Activated CD8-positive, alpha-beta T cell treated with anti-CD3 and anti-CD28 coated beads, Interleukin-2, amount 10 ng/mL, durations not matched to agents 7 days and 5 days (primary cell): ENCODE data around the gene FHIT. TPM values are rescaled to one million over a fixed set of nuclear protein-coding genes. Genes with fewer than 3 reads are reported as not detected.

Experiments used
- ATAC-seq: fragments of 150-1000 bp; cut with Tn5 transposase; one replicate; pipeline ENCODE4 v1.10.0; 2021; ENCODE audit warnings: moderate library complexity
- CTCF ChIA-PET: fragments of 350-600 bp; sonication (Branson Sonifier 250); formaldehyde crosslinking; loops from one replicate; lab custom pipeline; 2021; ENCODE audit warnings: antibody characterized with exemption; lab: Charles Lee
- POLR2A ChIA-PET: fragments of 350-600 bp; sonication (Branson Sonifier 250); formaldehyde crosslinking; loops from one replicate; lab custom pipeline; 2021; ENCODE audit warnings: antibody characterized with exemption; lab: Charles Lee
- DNase-seq: peaks from one replicate; pipeline ENCODE4 v3.0.0-alpha.2; 2020
- H3K27ac Mint-ChIP-seq: one replicate; pipeline ENCODE4 v1.8.0; 2021; ENCODE audit warnings: mild to moderate bottlenecking, mixed read lengths
- H3K27me3 Mint-ChIP-seq: one replicate; pipeline ENCODE4 v1.8.0; 2021; ENCODE audit warnings: low read depth, mixed read lengths
- H3K36me3 Mint-ChIP-seq: one replicate; pipeline ENCODE4 v1.8.0; 2021; ENCODE audit warnings: low read depth, mixed read lengths
- H3K4me1 Mint-ChIP-seq: one replicate; pipeline ENCODE4 v1.8.0; 2021; ENCODE audit warnings: low read depth, mixed read lengths
- H3K4me3 Mint-ChIP-seq: one replicate; pipeline ENCODE4 v1.8.0; 2021; ENCODE audit warnings: mild to moderate bottlenecking, mixed read lengths
- H3K9me3 Mint-ChIP-seq: one replicate; pipeline ENCODE4 v1.8.0; 2022; ENCODE audit warnings: mixed read lengths; ENCODE audit not compliant: insufficient read depth
- total RNA-seq, 2 experiments: library from RNA; stranded (reverse); gene quantifications; one replicate each; pipeline ENCODE4 v1.2.3, GENCODE V29; 2021

Gene FHIT
- total RNA-seq, 2 experiments from 2014 or later = 4.8 TPM

DNA sequence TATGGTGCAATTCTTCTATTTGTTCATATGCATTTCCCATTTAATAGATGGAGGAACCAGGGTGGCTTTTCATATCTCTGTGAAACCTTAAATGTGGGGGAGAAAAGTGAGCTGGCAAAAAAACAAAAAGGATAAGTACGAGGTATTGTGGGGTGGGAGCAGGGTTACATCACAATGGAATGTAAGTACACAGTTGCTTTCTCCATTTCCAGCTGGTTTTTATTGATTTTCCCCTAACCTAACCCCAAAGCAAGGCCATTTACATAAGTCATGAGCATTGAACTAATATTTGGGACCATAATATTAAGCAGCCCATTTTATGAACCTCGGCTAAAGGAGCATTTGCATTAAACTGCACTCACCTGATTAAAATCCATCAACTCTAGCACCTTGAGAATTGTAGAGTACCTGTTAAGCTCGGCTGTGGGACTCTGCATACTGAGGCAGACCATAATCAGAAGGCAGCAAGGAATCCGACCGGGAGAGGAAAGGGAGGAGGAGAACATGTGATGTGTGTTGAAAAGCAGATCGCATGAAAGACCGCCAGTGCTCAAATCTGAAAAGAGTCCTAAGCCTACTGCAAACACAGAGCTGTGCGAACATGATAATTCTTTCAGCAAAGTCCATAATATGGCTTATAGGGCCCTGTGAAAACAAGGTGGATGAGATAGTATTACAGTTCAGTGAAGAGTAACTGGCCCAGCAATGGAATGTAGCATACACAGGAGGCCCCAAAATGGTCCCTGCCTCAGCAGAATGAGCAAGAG is 513.4 kb downstream of the FHIT start:
- ATAC-seq = no peak
- no peaks in the 10 kb centered on the region for H3K27me3 Mint-ChIP-seq
- no peak overlapping the region for H3K4me3 Mint-ChIP-seq
- DNase-seq = no peak
- H3K36me3 Mint-ChIP-seq = no peaks in the 10 kb centered on the region
- H3K27ac Mint-ChIP-seq = no peak overlapping the region
- CTCF ChIA-PET = no interaction called here
- peaks cover 6% of the 10 kb centered on the region for H3K9me3 Mint-ChIP-seq
- POLR2A ChIA-PET = no interaction called here
- H3K4me1 Mint-ChIP-seq = no peaks in the 10 kb centered on the region

DNA sequence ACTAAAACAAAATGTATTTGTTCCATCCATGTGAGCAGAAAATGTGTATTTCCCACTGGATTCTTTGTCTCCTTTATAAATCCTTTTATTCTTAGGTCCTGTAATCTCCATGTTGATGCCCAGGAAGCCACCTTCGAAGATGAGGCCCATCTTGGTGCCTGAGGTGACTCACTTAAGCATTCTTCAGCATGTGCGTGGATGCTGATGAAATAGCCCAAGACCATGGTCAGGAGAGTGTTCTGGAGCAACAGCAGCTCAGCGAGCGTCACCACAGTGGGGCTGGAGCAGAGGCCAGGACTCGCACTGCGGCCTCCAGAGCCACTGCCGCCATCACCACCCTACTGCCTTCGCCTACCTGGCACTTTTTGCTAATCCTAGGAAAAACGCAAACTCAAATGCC is 520.9 kb downstream of the FHIT start:
- no peaks in the 10 kb centered on the region for H3K36me3 Mint-ChIP-seq
- DNase-seq = no peak
- no peaks in the 10 kb centered on the region for H3K4me1 Mint-ChIP-seq
- H3K9me3 Mint-ChIP-seq = peaks cover 14% of the 10 kb centered on the region
- ChIA-PET CTCF (no interaction called here), POLR2A (no interaction called here)
- H3K27ac Mint-ChIP-seq = no peak overlapping the region
- no peaks in the 10 kb centered on the region for H3K27me3 Mint-ChIP-seq
- no peak overlapping the region for H3K4me3 Mint-ChIP-seq
- ATAC-seq = no peak

DNA sequence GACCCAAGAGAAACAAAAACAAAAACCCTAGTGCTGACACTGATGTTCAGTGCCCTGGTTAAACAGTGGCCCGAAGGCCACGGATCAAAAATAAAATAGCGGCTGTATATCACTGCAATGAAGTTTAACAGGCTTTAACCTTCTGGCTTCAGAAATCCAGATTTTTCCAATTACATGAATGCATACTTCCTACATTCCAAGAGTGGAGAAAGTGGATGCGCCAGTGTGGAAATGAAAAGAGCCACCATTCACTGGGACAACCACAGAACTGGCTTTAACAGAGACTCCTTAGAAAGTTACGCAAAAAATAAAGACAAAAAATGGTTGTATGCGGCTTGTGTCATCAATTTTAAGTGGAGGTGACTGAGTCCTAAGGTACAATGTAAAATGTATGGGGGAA is 522.2 kb downstream of the FHIT start:
- CTCF ChIA-PET = no interaction called here
- POLR2A ChIA-PET = no interaction called here
- Mint-ChIP-seq H3K27me3 (no peaks in the 10 kb centered on the region), H3K9me3 (peaks cover 14% of the 10 kb centered on the region), H3K27ac (no peak overlapping the region), H3K4me1 (no peaks in the 10 kb centered on the region), H3K36me3 (no peaks in the 10 kb centered on the region), H3K4me3 (no peak overlapping the region)
- DNase-seq = no peak
- ATAC-seq = no peak

GRCh38 chr3:60728006-60728405 is 523.2 kb downstream of the FHIT start:
- H3K27me3 Mint-ChIP-seq = no peaks in the 10 kb centered on the region
- H3K4me3 Mint-ChIP-seq = no peak overlapping the region
- H3K9me3 Mint-ChIP-seq = peaks cover 9% of the 10 kb centered on the region

GRCh38 chr3:60720736-60721135 is 530.5 kb downstream of the FHIT start:
- ATAC-seq (no peak), DNase-seq (no peak)
- no peaks in the 10 kb centered on the region for H3K4me1 Mint-ChIP-seq
- no peak overlapping the region for H3K27ac Mint-ChIP-seq
- no peak overlapping the region for H3K4me3 Mint-ChIP-seq
- H3K36me3 Mint-ChIP-seq = no peaks in the 10 kb centered on the region
- no peaks in the 10 kb centered on the region for H3K9me3 Mint-ChIP-seq
- H3K27me3 Mint-ChIP-seq = no peaks in the 10 kb centered on the region
- CTCF ChIA-PET = no interaction called here
- POLR2A ChIA-PET = no interaction called here

More at GRCh38 chr3:60728006-60728405, 523.2 kb downstream of the FHIT start:
- DNase-seq (no peak), ATAC-seq (no peak)
- no peak overlapping the region for H3K27ac Mint-ChIP-seq
- CTCF ChIA-PET = no interaction called here
- POLR2A ChIA-PET = no interaction called here
- H3K4me1 Mint-ChIP-seq = no peaks in the 10 kb centered on the region
- H3K36me3 Mint-ChIP-seq = no peaks in the 10 kb centered on the region

DNA sequence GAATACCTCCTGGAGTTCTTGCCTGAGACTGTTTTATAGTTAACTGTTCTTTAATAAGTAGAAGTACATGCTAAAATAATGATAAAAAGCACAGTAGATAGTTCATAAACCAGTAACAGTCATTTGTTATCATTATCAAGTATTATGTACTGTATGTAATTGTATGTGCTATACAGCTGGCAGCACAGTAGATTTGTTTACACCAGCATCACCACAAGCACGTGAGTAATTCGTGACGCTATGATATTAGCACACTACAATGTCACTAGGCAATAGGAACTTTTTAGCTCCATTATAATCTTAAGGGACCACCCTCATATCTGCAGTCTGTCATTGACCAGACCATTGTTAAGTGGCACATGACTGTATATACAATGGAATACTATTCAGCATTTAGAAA is 534.7 kb downstream of the FHIT start:
- no peak overlapping the region for H3K27ac Mint-ChIP-seq
- H3K36me3 Mint-ChIP-seq = peaks cover under 1% of the 10 kb centered on the region
- peaks cover under 1% of the 10 kb centered on the region for H3K9me3 Mint-ChIP-seq
- ATAC-seq (no peak), DNase-seq (no peak)
- no peak overlapping the region for H3K4me3 Mint-ChIP-seq
- ChIA-PET POLR2A (no interaction called here), CTCF (no interaction called here)
- H3K4me1 Mint-ChIP-seq = no peaks in the 10 kb centered on the region
- H3K27me3 Mint-ChIP-seq = no peaks in the 10 kb centered on the region

- POLR2A ChIA-PET = no interaction called here
- no peak overlapping the region for H3K4me3 Mint-ChIP-seq
- H3K27me3 Mint-ChIP-seq = no peaks in the 10 kb centered on the region
- H3K36me3 Mint-ChIP-seq = peaks cover 3% of the 10 kb centered on the region
- no peak overlapping the region for H3K27ac Mint-ChIP-seq
- DNase-seq (no peak), ATAC-seq (no peak)
- H3K9me3 Mint-ChIP-seq = peaks cover 15% of the 10 kb centered on the region
- no peaks in the 10 kb centered on the region for H3K4me1 Mint-ChIP-seq
- CTCF ChIA-PET = interaction anchor here (0.6 kb wide), 1 partner anchor 847 kb away, joined by 3 read pairs; no protein-coding TSS in a partner anchor
Measured at GRCh38 chr3:60708191-60708975, 542.9 kb downstream of the FHIT start.

DNA sequence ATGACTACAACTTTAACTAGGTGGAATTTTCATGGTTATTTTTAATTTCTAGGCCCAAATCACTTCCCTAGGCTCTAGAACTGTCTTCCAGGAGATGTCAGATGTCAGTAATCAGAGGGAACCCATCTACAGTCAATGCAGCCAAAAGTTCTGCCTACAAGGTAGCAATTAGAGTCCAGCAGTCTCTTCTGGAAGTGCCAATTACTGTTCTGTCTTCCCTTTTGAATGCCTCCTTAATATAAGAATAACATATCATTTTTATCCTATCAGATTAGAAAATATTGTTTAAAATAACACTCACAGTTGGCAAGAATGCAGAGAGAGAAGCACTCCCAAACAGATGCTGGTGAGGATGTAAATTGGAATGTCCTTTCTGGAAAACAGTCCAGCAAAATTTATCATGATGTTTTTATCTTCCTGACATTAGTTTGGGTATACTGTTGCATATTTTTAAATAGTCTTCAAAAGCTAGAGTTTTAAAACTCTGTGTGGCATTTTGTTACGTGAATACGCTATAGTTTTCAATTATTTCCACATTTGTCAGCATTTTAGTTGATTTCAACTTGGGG is 543.7 kb downstream of the FHIT start:
- H3K9me3 Mint-ChIP-seq = peaks cover 15% of the 10 kb centered on the region
- no peak overlapping the region for H3K27ac Mint-ChIP-seq
- ATAC-seq (no peak), DNase-seq (no peak)
- H3K27me3 Mint-ChIP-seq = no peaks in the 10 kb centered on the region
- CTCF ChIA-PET = no interaction called here
- H3K4me1 Mint-ChIP-seq = no peaks in the 10 kb centered on the region
- POLR2A ChIA-PET = no interaction called here
- H3K4me3 Mint-ChIP-seq = no peak overlapping the region
- peaks cover 3% of the 10 kb centered on the region for H3K36me3 Mint-ChIP-seq

- no peaks in the 10 kb centered on the region for H3K36me3 Mint-ChIP-seq
- CTCF ChIA-PET = no interaction called here
- H3K4me3 Mint-ChIP-seq = no peak overlapping the region
- H3K27me3 Mint-ChIP-seq = no peaks in the 10 kb centered on the region
- no peak overlapping the region for H3K27ac Mint-ChIP-seq
- DNase-seq (no peak), ATAC-seq (no peak)
- POLR2A ChIA-PET = no interaction called here
- H3K4me1 Mint-ChIP-seq = no peaks in the 10 kb centered on the region
- H3K9me3 Mint-ChIP-seq = no peaks in the 10 kb centered on the region
Measured at GRCh38 chr3:60703956-60704736, 547.1 kb downstream of the FHIT start.

DNA sequence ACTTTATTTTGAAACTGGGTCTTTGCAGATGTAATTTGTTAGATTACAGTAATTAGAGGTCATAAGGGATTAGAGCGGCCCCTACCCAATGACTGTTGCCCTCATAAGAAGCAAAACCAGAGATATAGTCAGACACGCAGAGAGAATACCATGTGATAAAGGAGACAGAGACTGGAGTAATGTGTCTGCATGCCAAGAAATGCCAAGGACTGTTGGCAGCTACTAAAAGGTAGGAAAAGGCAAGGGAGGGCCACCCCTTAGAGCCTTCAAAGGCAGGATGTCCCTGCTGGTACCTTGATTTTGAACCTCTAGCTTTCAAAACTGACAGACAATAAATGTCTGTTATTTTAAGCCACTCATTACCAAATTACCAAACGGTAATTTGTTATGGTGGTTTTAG is 548.2 kb downstream of the FHIT start:
- ChIA-PET CTCF (no interaction called here), POLR2A (no interaction called here)
- no peak overlapping the region for H3K4me3 Mint-ChIP-seq
- ATAC-seq (no peak), DNase-seq (no peak)
- H3K27ac Mint-ChIP-seq = no peak overlapping the region
- no peaks in the 10 kb centered on the region for H3K27me3 Mint-ChIP-seq
- H3K36me3 Mint-ChIP-seq = no peaks in the 10 kb centered on the region
- no peaks in the 10 kb centered on the region for H3K9me3 Mint-ChIP-seq
- no peaks in the 10 kb centered on the region for H3K4me1 Mint-ChIP-seq

- DNase-seq = no peak
- Mint-ChIP-seq H3K4me1 (no peaks in the 10 kb centered on the region), H3K9me3 (no peaks in the 10 kb centered on the region), H3K27ac (no peak overlapping the region), H3K27me3 (no peaks in the 10 kb centered on the region), H3K36me3 (no peaks in the 10 kb centered on the region), H3K4me3 (no peak overlapping the region)
- POLR2A ChIA-PET = no interaction called here
- CTCF ChIA-PET = no interaction called here
- ATAC-seq = no peak
Measured at GRCh38 chr3:60698117-60698516, 553.1 kb downstream of the FHIT start.
